Measurements from ENCODE around the gene OGT. TPM values are rescaled to one million over a fixed set of nuclear protein-coding genes. Genes with fewer than 3 reads are reported as not detected.
"Not testable (repeated sequence)": the region's sequence is repeated elsewhere in the genome, so short reads cannot be mapped to it uniquely, and the experiment has no call there.

The OGT gene
- total RNA-seq, 1 experiment from 2014 or later = 282 TPM

GRCh38 chrX:71607488-71607887, 74.6 kb downstream of the OGT start:
- Mint-ChIP-seq H3K36me3 (ENCODE audit: insufficient read depth, unreplicated experiment) (peaks cover 88% of the 10 kb centered on the region), H3K27ac (ENCODE audit: low read depth, unreplicated experiment) (no peak overlapping the region), H3K9me3 (ENCODE audit: unreplicated experiment) (peaks cover 22% of the 10 kb centered on the region), H3K27me3 (ENCODE audit: insufficient read depth, unreplicated experiment) (peaks cover 24% of the 10 kb centered on the region), H3K4me1 (ENCODE audit: insufficient read depth, unreplicated experiment) (no peaks in the 10 kb centered on the region), H3K4me3 (ENCODE audit: unreplicated experiment) (no peak overlapping the region)
- ChIA-PET POLR2A (no interaction called here), CTCF (no interaction called here)
- BruUV-seq (replicated peaks) = no TSS peak
- DNase-seq (ENCODE audit: unreplicated experiment) = no peak
- intact Hi-C loops (cut with micrococcal nuclease) = no loop called here
- TF ChIP-seq CTCF (IDR thresholded peaks at IDR 0.05; ENCODE audit: unreplicated experiment) = no peak

- Mint-ChIP-seq H3K4me3 (ENCODE audit: unreplicated experiment) (no peak overlapping the region), H3K9me3 (ENCODE audit: unreplicated experiment) (peaks cover 22% of the 10 kb centered on the region), H3K36me3 (ENCODE audit: insufficient read depth, unreplicated experiment) (peaks cover 84% of the 10 kb centered on the region), H3K4me1 (ENCODE audit: insufficient read depth, unreplicated experiment) (no peaks in the 10 kb centered on the region), H3K27me3 (ENCODE audit: insufficient read depth, unreplicated experiment) (peaks cover 24% of the 10 kb centered on the region), H3K27ac (ENCODE audit: low read depth, unreplicated experiment) (no peak overlapping the region)
- intact Hi-C loops (cut with micrococcal nuclease) = no loop called here
- no peak for DNase-seq (ENCODE audit: unreplicated experiment)
- TF ChIP-seq CTCF (IDR thresholded peaks at IDR 0.05; ENCODE audit: unreplicated experiment) = no peak
- ChIA-PET CTCF (interaction anchor here (1.2 kb wide), 1 partner anchor 10 kb away, joined by 3 read pairs; no protein-coding TSS in a partner anchor), POLR2A (interaction anchor here (1.1 kb wide), 1 partner anchor 13 kb away, joined by 3 read pairs; no protein-coding TSS in a partner anchor)
- no TSS peak for BruUV-seq (replicated peaks)
Observed at GRCh38 chrX:71609095-71609750, 76.3 kb downstream of the OGT start.

GRCh38 chrX:71611736-71612135, 78.8 kb downstream of the OGT start:
- BruUV-seq (replicated peaks); H3K4me3 Mint-ChIP-seq (ENCODE audit: unreplicated experiment); POLR2A ChIA-PET; intact Hi-C loops (cut with micrococcal nuclease); CTCF ChIA-PET; H3K4me1 Mint-ChIP-seq (ENCODE audit: insufficient read depth, unreplicated experiment); DNase-seq (ENCODE audit: unreplicated experiment); H3K27ac Mint-ChIP-seq (ENCODE audit: low read depth, unreplicated experiment): not testable (repeated sequence)
- Mint-ChIP-seq H3K27me3 (ENCODE audit: insufficient read depth, unreplicated experiment) (peaks cover 24% of the 10 kb centered on the region), H3K36me3 (ENCODE audit: insufficient read depth, unreplicated experiment) (peaks cover 80% of the 10 kb centered on the region), H3K9me3 (ENCODE audit: unreplicated experiment) (peaks cover 12% of the 10 kb centered on the region)

DNA sequence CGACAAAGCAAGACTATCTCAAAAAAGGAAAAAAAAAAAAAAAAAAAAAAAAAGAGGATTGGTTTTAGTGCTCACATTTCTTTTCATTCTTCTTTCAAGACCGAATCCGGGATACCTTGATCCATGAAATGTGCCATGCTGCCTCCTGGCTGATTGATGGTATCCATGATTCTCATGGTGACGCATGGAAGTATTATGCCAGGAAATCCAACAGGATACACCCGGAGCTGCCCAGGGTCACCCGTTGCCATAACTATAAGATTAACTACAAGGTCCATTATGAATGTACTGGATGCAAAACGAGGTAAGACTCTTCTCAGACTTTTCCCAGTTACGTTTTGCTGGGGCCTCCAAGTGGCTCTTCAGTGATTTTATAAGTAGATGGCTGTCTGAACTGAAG, 79.4 kb downstream of the OGT start:
- DNase-seq (ENCODE audit: unreplicated experiment) = no peak
- no peak for TF ChIP-seq CTCF (IDR thresholded peaks at IDR 0.05; ENCODE audit: unreplicated experiment)
- POLR2A ChIA-PET = no interaction called here
- intact Hi-C loops (cut with micrococcal nuclease) = no loop called here
- Mint-ChIP-seq H3K9me3 (ENCODE audit: unreplicated experiment) (peaks cover 11% of the 10 kb centered on the region), H3K27ac (ENCODE audit: low read depth, unreplicated experiment) (no peak overlapping the region), H3K27me3 (ENCODE audit: insufficient read depth, unreplicated experiment) (peaks cover 24% of the 10 kb centered on the region), H3K36me3 (ENCODE audit: insufficient read depth, unreplicated experiment) (peaks cover 75% of the 10 kb centered on the region), H3K4me1 (ENCODE audit: insufficient read depth, unreplicated experiment) (no peaks in the 10 kb centered on the region), H3K4me3 (ENCODE audit: unreplicated experiment) (no peak overlapping the region)
- CTCF ChIA-PET = no interaction called here
- no TSS peak for BruUV-seq (replicated peaks)
